MCF 10A (cell line): ENCODE results near the gene KIZ. TPM values are rescaled to one million over a fixed set of nuclear protein-coding genes. Genes with fewer than 3 reads are reported as not detected.
"Not testable (repeated sequence)": the region's sequence is repeated elsewhere in the genome, so short reads cannot be mapped to it uniquely, and the experiment has no call there.

Experiments used
- BruUV-seq: library from RNA; stranded (reverse); fragments of 400-500 nt; replicated peaks from 2 replicates; lab custom pipeline; 2021; lab: Mats Ljungman, UMichigan
- CTCF ChIA-PET: fragments of 300-600 bp; sonication (Branson Sonifier 250); formaldehyde crosslinking; extraction: SDS; loops from one replicate; lab custom pipeline; 2021; ENCODE audit warnings: antibody characterized with exemption, inconsistent platforms; lab: Yijun Ruan, JAX
- POLR2A ChIA-PET: fragments of 300-600, 350-650 bp; sonication (Branson Sonifier 250); formaldehyde crosslinking; extraction: SDS; loops from one replicate; lab custom pipeline; 2020; ENCODE audit warnings: antibody characterized with exemption, inconsistent platforms; lab: Yijun Ruan, JAX
- DNase-seq: peaks from one replicate; pipeline ENCODE4 v3.0.0-alpha.2; 2018; ENCODE audit not compliant: unreplicated experiment
- H3K27ac Mint-ChIP-seq: one replicate; pipeline ENCODE4 v1.8.0; 2022; ENCODE audit warnings: mild to moderate bottlenecking, low read depth, mixed read lengths; ENCODE audit not compliant: unreplicated experiment
- H3K27me3 Mint-ChIP-seq: one replicate; pipeline ENCODE4 v1.8.0; 2022; ENCODE audit warnings: mixed read lengths; ENCODE audit not compliant: insufficient read depth, unreplicated experiment
- H3K36me3 Mint-ChIP-seq: one replicate; pipeline ENCODE4 v1.8.0; 2022; ENCODE audit warnings: mild to moderate bottlenecking, moderate library complexity, mixed read lengths; ENCODE audit not compliant: insufficient read depth, unreplicated experiment
- H3K4me1 Mint-ChIP-seq: one replicate; pipeline ENCODE4 v1.8.0; 2022; ENCODE audit warnings: mixed read lengths; ENCODE audit not compliant: insufficient read depth, unreplicated experiment
- H3K4me3 Mint-ChIP-seq: one replicate; pipeline ENCODE4 v1.8.0; 2022; ENCODE audit warnings: mild to moderate bottlenecking, moderate library complexity, mixed read lengths; ENCODE audit not compliant: unreplicated experiment
- H3K9me3 Mint-ChIP-seq: one replicate; pipeline ENCODE4 v1.8.0; 2022; ENCODE audit warnings: mixed read lengths; ENCODE audit not compliant: unreplicated experiment
- CTCF ChIP-seq: fragments of 200-600 bp; IDR thresholded peaks from one replicate; pipeline ENCODE4 v1.8.0; 2022; ENCODE audit warnings: antibody characterized with exemption, mild to moderate bottlenecking; ENCODE audit not compliant: unreplicated experiment
- intact Hi-C: fragments of 100-400 bp; cut with micrococcal nuclease; formaldehyde crosslinking; loops from 2 replicates; pipeline ENCODE4 v1.14.1; 2022
- total RNA-seq: library from RNA; stranded (reverse); gene quantifications from 2 replicates; pipeline ENCODE4 v1.2.3, GENCODE V29; 2022

Gene KIZ
- total RNA-seq, 1 experiment from 2014 or later, result 56.1 TPM

GRCh38 chr20:21166801-21167200 is 40.9 kb downstream of the KIZ start:
- intact Hi-C loops, result no loop called here
- Mint-ChIP-seq H3K27me3 (no peaks in the 10 kb centered on the region), H3K4me3 (no peak overlapping the region), H3K9me3 (peaks cover 7% of the 10 kb centered on the region), H3K4me1 (peaks cover 12% of the 10 kb centered on the region), H3K36me3 (peaks cover 15% of the 10 kb centered on the region), H3K27ac (no peak overlapping the region)
- ChIA-PET POLR2A (interaction anchor here (0.9 kb wide), 1 partner anchor 41 kb away, joined by 4 read pairs; the partner anchor contains the start of gene KIZ), CTCF (interaction anchor here (0.7 kb wide), 2 partner anchors 15 to 485 kb away, joined by 3 to 4 read pairs; no protein-coding TSS in a partner anchor)
- BruUV-seq, result no TSS peak
- no peak for DNase-seq
- no peak for TF ChIP-seq CTCF

GRCh38 chr20:21167261-21167660 is 41.4 kb downstream of the KIZ start:
- CTCF ChIA-PET, result interaction anchor here (0.6 to 0.7 kb wide), 3 partner anchors 306 to 1550 kb away, joined by 3 to 4 read pairs (median 3); no protein-coding TSS in a partner anchor
- intact Hi-C loops, result no loop called here

GRCh38 chr20:21168061-21168460 is 42.2 kb downstream of the KIZ start:
- POLR2A ChIA-PET, H3K27ac Mint-ChIP-seq, intact Hi-C loops, H3K4me3 Mint-ChIP-seq, H3K9me3 Mint-ChIP-seq, DNase-seq, H3K4me1 Mint-ChIP-seq, BruUV-seq, H3K27me3 Mint-ChIP-seq: not testable (repeated sequence)
- peaks cover 13% of the 10 kb centered on the region for H3K36me3 Mint-ChIP-seq
- CTCF ChIA-PET, result interaction anchor here (0.6 kb wide), 1 partner anchor 307 kb away, joined by 3 read pairs; no protein-coding TSS in a partner anchor

More at GRCh38 chr20:21167261-21167660, 41.4 kb downstream of the KIZ start:
- Mint-ChIP-seq H3K27ac (no peak overlapping the region), H3K27me3 (no peaks in the 10 kb centered on the region), H3K4me3 (no peak overlapping the region), H3K4me1 (peaks cover 7% of the 10 kb centered on the region), H3K36me3 (peaks cover 15% of the 10 kb centered on the region), H3K9me3 (peaks cover 7% of the 10 kb centered on the region)
- BruUV-seq, result no TSS peak
- no peak for TF ChIP-seq CTCF
- POLR2A ChIA-PET, result interaction anchor here (0.6 kb wide), 1 partner anchor 1933 kb away, joined by 4 read pairs; no protein-coding TSS in a partner anchor
- no peak for DNase-seq

GRCh38 chr20:21172626-21173025 is 46.7 kb downstream of the KIZ start:
- DNase-seq, result no peak
- no peaks in the 10 kb centered on the region for H3K36me3 Mint-ChIP-seq
- H3K4me1 Mint-ChIP-seq, result peaks cover 12% of the 10 kb centered on the region
- no TSS peak for BruUV-seq
- H3K27ac Mint-ChIP-seq, result no peak overlapping the region
- intact Hi-C loops, result no loop called here
- ChIA-PET POLR2A (interaction anchor here (0.9 to 1.3 kb wide), 2 partner anchors 11 to 48 kb away, joined by 3 to 7 read pairs; no protein-coding TSS in a partner anchor), CTCF (no interaction called here)
- no peak for TF ChIP-seq CTCF
- H3K27me3 Mint-ChIP-seq, result no peaks in the 10 kb centered on the region
- peaks cover 15% of the 10 kb centered on the region for H3K9me3 Mint-ChIP-seq
- H3K4me3 Mint-ChIP-seq, result no peak overlapping the region
